PFSK-1 (cell line): ENCODE data around the gene MUC22.

Experiments used
- FOXP2 ChIP-seq: optimal IDR thresholded peaks from 2 replicates; pipeline ENCODE3; 2011; ENCODE audit warnings: borderline replicate concordance, control low read depth, inconsistent platforms; ENCODE audit not compliant: insufficient read depth; ENCODE audit errors: extremely low read length, extremely low read depth
- POLR2AphosphoS5 ChIP-seq: IDR thresholded peaks from 2 replicates; pipeline ENCODE4 v1.6.1; 2012; ENCODE audit warnings: low read depth, mild to moderate bottlenecking, control low read depth, low read length, moderate library complexity

- TF ChIP-seq POLR2AphosphoS5, result no peak
- TF ChIP-seq FOXP2, result no peak
Measured at GRCh38 chr6:31079656-31080261, 69.5 kb downstream of the MUC22 start.
